ENCODE measurements around the gene IL27RA.

IL27RA gene

DNA sequence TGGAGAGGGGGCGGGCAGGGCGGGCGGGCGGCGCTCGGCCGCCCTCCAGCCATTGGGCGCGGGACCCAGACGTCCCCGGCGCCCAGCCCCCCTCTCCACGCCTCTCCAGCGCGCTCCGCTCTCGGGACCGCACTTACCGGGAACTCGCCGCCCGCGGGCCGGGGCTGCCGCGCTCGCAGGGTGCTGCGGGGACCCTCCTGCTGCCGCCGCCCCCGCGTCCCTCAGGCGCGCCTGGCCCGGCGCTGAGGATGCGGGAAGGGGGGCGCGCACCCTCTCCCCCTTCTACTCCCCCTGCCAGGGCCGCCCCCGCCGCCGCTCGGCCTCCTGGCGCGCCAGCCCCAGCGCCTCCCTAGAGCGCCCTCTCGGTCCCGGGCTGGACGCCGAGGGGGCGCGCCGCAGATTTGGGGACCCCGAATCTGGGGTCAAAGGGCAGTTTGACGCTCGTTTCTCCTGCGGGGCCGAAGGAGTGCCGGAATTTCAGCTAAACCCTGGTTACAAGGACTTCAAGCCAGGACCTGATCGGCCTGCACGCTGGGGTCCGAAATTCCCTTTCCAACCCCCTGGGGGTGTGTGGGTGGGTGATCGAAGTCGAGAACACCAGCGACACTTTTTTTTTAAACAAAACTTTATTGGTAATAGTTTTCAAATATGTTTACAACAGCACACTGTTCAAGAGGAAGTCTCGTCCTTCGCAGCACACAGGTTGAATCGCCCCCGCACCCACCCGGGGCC is 59.7 kb downstream of the IL27RA start:
- H3K4me3 ChIP-seq (ENCODE audit: low read depth, low read length), result peak overlapping the region; percentile 71
- DNase-seq (ENCODE audit: low read depth), result no peak
- TF ChIP-seq, protein P1, sequence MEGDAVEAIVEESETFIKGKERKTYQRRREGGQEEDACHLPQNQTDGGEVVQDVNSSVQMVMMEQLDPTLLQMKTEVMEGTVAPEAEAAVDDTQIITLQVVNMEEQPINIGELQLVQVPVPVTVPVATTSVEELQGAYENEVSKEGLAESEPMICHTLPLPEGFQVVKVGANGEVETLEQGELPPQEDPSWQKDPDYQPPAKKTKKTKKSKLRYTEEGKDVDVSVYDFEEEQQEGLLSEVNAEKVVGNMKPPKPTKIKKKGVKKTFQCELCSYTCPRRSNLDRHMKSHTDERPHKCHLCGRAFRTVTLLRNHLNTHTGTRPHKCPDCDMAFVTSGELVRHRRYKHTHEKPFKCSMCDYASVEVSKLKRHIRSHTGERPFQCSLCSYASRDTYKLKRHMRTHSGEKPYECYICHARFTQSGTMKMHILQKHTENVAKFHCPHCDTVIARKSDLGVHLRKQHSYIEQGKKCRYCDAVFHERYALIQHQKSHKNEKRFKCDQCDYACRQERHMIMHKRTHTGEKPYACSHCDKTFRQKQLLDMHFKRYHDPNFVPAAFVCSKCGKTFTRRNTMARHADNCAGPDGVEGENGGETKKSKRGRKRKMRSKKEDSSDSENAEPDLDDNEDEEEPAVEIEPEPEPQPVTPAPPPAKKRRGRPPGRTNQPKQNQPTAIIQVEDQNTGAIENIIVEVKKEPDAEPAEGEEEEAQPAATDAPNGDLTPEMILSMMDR (IDR thresholded peaks at IDR 0.05; ENCODE audit: control insufficient read depth, extremely low read depth, insufficient read depth), result peak; percentile 29; the same call in 1 of the 2 replicates

DNA sequence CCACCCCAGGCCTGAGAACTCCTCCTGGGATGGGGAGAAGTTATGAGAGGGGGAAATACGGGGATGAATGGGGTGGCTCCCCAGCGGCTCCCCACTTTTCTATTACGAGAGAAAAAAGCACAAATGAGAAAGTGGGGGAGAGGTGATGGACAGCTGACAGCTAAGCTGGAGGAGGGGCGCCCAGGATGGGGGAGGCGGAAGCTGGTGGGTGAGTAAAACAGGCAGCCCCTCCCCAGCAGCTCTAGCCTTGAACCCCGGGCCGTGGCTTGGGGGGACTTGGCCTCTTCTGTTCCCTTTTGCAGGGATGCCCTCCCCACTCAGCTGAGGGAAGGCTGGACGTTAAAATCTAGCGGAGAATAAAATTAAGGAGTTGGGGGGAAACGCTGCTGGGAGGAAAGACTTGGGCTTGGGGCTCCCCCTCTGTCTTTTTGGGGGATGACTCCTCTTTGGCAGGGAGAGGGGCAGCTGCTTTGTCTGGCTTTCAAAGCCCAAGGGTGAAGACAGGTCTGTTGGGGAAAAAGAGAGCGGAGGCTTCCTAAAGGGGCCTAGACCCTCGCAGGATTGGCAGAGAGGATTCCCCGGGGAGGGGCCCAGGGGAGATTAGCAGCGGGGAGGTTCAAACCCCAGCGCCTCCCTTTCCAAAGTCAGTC is 60.4 kb downstream of the IL27RA start:
- TF ChIP-seq, protein P1 (IDR thresholded peaks at IDR 0.05; ENCODE audit: control insufficient read depth, extremely low read depth, insufficient read depth), result no peak
- DNase-seq (ENCODE audit: low read depth), result no peak
- peak overlapping the region; percentile 71 for H3K4me3 ChIP-seq (ENCODE audit: low read depth, low read length)

DNA sequence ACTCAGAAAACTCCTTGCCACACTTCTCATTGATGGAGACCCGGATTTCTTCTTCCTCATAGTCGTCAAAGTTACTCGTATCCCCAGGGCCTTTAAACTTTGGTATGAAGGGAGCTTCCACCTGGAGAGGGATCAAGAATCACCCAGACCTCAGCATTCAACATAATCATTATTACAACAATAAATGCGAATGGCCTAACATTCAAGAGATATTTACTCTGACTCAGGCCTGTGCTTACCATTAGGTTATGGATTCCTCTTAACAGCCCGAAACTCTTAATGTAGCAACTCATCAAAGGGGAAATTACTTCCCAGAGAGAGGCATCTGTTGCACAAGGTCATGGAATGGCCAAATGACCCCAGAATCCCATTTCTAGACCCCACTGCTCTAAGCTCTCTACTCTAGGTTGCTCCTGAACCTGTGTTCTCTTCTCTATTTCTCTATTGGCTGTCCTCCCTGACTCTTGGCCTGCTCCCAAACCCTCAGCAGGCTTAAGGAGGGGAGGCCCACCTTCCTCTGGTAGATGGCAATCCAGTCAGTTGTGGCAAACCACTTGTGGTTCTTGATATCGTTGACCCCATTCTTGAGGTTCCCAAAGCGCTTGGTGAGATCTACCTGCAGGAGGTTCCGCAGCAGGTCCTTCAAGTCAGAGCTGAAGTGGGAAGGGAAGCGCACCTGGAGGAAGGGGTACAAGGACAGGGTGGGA is 61.7 kb downstream of the IL27RA start:
- no peak overlapping the region for H3K4me3 ChIP-seq (ENCODE audit: low read depth, low read length)
- TF ChIP-seq, protein P1 (IDR thresholded peaks at IDR 0.05; ENCODE audit: control insufficient read depth, extremely low read depth, insufficient read depth), result no peak
- DNase-seq (ENCODE audit: low read depth), result no peak

DNA sequence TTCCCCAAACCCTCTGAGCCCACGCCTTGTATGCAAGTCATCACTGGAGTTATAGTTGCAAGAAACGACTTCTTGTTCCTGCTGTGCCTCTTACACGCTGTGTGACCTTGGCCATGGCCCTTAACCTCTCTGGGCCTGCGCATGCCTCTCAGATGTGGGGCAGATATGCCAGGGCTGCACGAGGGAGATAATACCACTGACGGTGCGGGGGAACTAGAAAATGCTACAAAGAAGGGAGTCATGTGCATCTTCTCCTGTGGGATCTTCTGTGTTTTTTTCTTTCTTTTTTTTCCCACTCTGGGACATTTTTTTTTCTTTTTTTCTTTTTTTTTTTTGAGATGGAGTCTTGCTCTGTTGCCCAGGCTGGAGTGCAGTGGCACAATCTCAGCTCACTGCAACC is 63.3 kb downstream of the IL27RA start:
- TF ChIP-seq, protein P1 (IDR thresholded peaks at IDR 0.05; ENCODE audit: control insufficient read depth, extremely low read depth, insufficient read depth), result no peak
- no peak overlapping the region for H3K4me3 ChIP-seq (ENCODE audit: low read depth, low read length)
- DNase-seq (ENCODE audit: low read depth), result no peak

DNA sequence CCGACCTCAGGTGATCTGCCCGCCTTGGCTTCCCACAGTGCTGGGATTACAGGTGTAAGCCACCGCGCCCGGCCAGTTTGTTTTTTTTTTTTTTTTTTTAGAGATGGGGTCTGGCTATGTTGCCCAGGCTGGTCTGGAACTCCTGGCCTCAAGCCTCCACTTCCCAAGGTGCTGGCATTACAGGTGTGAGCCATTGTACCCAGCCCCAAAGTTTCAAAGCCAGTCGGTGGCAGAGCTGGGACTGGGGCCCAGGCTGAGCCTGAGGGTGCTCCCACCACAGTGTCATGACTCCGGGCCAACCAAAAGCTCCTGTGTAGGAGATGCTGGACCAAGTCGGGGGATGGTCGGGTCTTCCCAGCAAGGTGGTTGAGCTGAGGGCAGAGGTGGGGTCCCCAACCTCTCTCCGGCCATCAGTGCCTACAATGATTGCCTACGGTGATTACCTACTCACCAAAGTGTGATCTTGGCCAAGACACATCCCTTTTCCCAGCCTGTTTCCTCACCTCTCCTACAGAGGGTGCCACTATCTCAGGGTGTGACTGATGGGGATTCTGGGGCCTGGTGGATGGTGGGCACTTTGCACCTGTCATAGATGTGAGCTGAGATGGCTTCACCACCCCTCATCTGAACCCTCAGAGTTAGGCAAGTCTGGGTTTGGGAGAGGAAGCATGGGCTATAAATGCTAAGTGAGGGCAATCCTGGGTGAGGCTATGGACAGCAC is 64.9 kb downstream of the IL27RA start:
- TF ChIP-seq, protein P1 (IDR thresholded peaks at IDR 0.05; ENCODE audit: control insufficient read depth, extremely low read depth, insufficient read depth), result no peak
- H3K4me3 ChIP-seq (ENCODE audit: low read depth, low read length), result no peak overlapping the region
- no peak for DNase-seq (ENCODE audit: low read depth)

DNA sequence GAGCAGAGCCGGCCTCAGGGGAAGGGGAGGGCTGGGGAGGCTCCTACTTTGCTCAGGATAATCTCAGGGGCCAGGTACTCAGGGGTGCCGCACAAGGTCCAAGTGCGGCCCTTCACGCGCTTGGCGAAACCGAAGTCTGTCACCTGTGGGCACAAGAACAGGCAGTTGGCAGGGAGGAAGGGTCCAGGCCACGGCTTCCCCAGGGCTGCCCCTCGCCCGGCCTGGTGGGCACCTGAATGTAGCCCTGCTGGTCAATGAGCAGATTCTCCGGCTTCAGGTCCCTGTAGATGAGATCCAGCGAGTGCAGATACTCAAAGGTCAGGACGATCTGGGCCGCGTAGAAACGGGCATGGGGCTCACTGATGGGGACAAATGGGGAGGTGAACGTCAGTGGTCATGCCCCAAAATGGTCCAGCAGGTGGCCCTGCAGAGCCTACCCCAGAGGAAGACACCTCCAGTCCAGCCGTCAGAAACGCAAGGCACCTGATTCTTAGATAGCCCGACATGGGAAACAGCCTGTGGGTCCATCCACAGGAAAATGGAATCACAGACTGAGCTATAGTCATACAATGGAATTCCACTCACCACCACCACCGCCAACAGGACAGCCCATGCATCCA is 66.1 kb downstream of the IL27RA start:
- no peak overlapping the region for H3K4me3 ChIP-seq (ENCODE audit: low read depth, low read length)
- TF ChIP-seq, protein P1 (IDR thresholded peaks at IDR 0.05; ENCODE audit: control insufficient read depth, extremely low read depth, insufficient read depth), result no peak
- DNase-seq (ENCODE audit: low read depth), result no peak
